ENCODE results near the gene RBM4.

Gene RBM4

GRCh38 chr11:66653123-66653522 is 14.6 kb downstream of the RBM4 start:
- TF ChIP-seq CTCF (IDR thresholded peaks at IDR 0.05; ENCODE audit: borderline replicate concordance, extremely low read depth, low read length, poor library complexity, severe bottlenecking) (no peak), EZH2 (IDR thresholded peaks at IDR 0.05; ENCODE audit: borderline replicate concordance, low read depth, low read length, severe bottlenecking) (no peak)
- peaks cover 52% of the 10 kb centered on the region for H4K20me1 ChIP-seq (ENCODE audit: insufficient read depth, low read length)
- no peaks in the 10 kb centered on the region for H3K27me3 ChIP-seq (ENCODE audit: insufficient read depth, low read length, poor library complexity)
- DNase-seq (no peak), ATAC-seq (ENCODE audit: insufficient read depth, low read depth) (no peak)
- no peak overlapping the region for H3K4me2 ChIP-seq (ENCODE audit: insufficient read depth, low read length)
- H3K36me3 ChIP-seq (ENCODE audit: insufficient read depth, low read length): peaks cover 77% of the 10 kb centered on the region
- no peaks in the 10 kb centered on the region for H3K4me1 ChIP-seq (ENCODE audit: insufficient read depth, low read length)
- H3K9me3 ChIP-seq (ENCODE audit: insufficient read depth, low read length, severe bottlenecking): no peaks in the 10 kb centered on the region
- H3K79me2 ChIP-seq (ENCODE audit: insufficient read depth, low read length): peaks cover 86% of the 10 kb centered on the region
- H3K27ac ChIP-seq (ENCODE audit: low read length): no peak overlapping the region
- H3K9ac ChIP-seq (ENCODE audit: low read depth, low read length): no peak overlapping the region
- H2AFZ ChIP-seq (ENCODE audit: low read depth, low read length): no peak overlapping the region
- no peak overlapping the region for H3K4me3 ChIP-seq (ENCODE audit: low read depth in 1 of 2, low read length in 2 of 2)

GRCh38 chr11:66659763-66660162 is 21.3 kb downstream of the RBM4 start:
- H3K36me3 ChIP-seq (ENCODE audit: insufficient read depth, low read length): peaks cover 81% of the 10 kb centered on the region
- TF ChIP-seq EZH2 (IDR thresholded peaks at IDR 0.05; ENCODE audit: borderline replicate concordance, low read depth, low read length, severe bottlenecking) (no peak), CTCF (IDR thresholded peaks at IDR 0.05; ENCODE audit: borderline replicate concordance, extremely low read depth, low read length, poor library complexity, severe bottlenecking) (no peak)
- no peak overlapping the region for H3K4me3 ChIP-seq (ENCODE audit: low read depth in 1 of 2, low read length in 2 of 2)
- no peak overlapping the region for H3K9ac ChIP-seq (ENCODE audit: low read depth, low read length)
- H3K4me1 ChIP-seq (ENCODE audit: insufficient read depth, low read length): no peaks in the 10 kb centered on the region
- peaks cover 80% of the 10 kb centered on the region for H3K79me2 ChIP-seq (ENCODE audit: insufficient read depth, low read length)
- H2AFZ ChIP-seq (ENCODE audit: low read depth, low read length): no peak overlapping the region
- no peaks in the 10 kb centered on the region for H3K27me3 ChIP-seq (ENCODE audit: insufficient read depth, low read length, poor library complexity)
- ATAC-seq (ENCODE audit: insufficient read depth, low read depth) (no peak), DNase-seq (no peak)
- no peak overlapping the region for H3K27ac ChIP-seq (ENCODE audit: low read length)
- no peak overlapping the region for H3K4me2 ChIP-seq (ENCODE audit: insufficient read depth, low read length)
- H4K20me1 ChIP-seq (ENCODE audit: insufficient read depth, low read length): peaks cover 22% of the 10 kb centered on the region; the same call in 1 of the 2 replicates
- H3K9me3 ChIP-seq (ENCODE audit: insufficient read depth, low read length, severe bottlenecking): no peaks in the 10 kb centered on the region

GRCh38 chr11:66663741-66664296 is 25.3 kb downstream of the RBM4 start:
- Histone ChIP-seq H3K36me3 (ENCODE audit: insufficient read depth, low read length) (peaks cover 91% of the 10 kb centered on the region), H3K4me1 (ENCODE audit: insufficient read depth, low read length) (no peaks in the 10 kb centered on the region), H3K9ac (ENCODE audit: low read depth, low read length) (no peak overlapping the region), H3K27ac (ENCODE audit: low read length) (no peak overlapping the region), H2AFZ (ENCODE audit: low read depth, low read length) (no peak overlapping the region), H3K27me3 (ENCODE audit: insufficient read depth, low read length, poor library complexity) (no peaks in the 10 kb centered on the region), H3K79me2 (ENCODE audit: insufficient read depth, low read length) (peaks cover 88% of the 10 kb centered on the region), H3K9me3 (ENCODE audit: insufficient read depth, low read length, severe bottlenecking) (no peaks in the 10 kb centered on the region), H4K20me1 (ENCODE audit: insufficient read depth, low read length) (peaks cover 20% of the 10 kb centered on the region; the same call in 1 of the 2 replicates), H3K4me3 (ENCODE audit: low read depth in 1 of 2, low read length in 2 of 2) (no peak overlapping the region), H3K4me2 (ENCODE audit: insufficient read depth, low read length) (no peak overlapping the region)
- ATAC-seq (ENCODE audit: insufficient read depth, low read depth) (no peak), DNase-seq (no peak)
- TF ChIP-seq CTCF (IDR thresholded peaks at IDR 0.05; ENCODE audit: borderline replicate concordance, extremely low read depth, low read length, poor library complexity, severe bottlenecking) (no peak), EZH2 (IDR thresholded peaks at IDR 0.05; ENCODE audit: borderline replicate concordance, low read depth, low read length, severe bottlenecking) (no peak)

Measured in DND-41 (cell line).